ENCODE results near the gene BBX.

The BBX gene

GRCh38 chr3:107522510-107523288, at the start of gene BBX:
TSS of gene BBX (plus strand) at chr3:107522962. CDS start at chr3:107710461, 187,499 bp downstream.
- peak; percentile 90 for DNase-seq (ENCODE audit: low spot score)

GRCh38 chr3:107476462-107476861, 46.3 kb upstream of the BBX start:
- no peak for DNase-seq (ENCODE audit: low spot score)

GRCh38 chr3:107487490-107487889, 35.3 kb upstream of the BBX start:
- no peak for DNase-seq (ENCODE audit: low spot score)

- DNase-seq (ENCODE audit: low spot score), result no peak
Measured at GRCh38 chr3:107488942-107489341, 33.8 kb upstream of the BBX start.

GRCh38 chr3:107493134-107493533, 29.6 kb upstream of the BBX start:
- no peak for DNase-seq (ENCODE audit: low spot score)

- DNase-seq (ENCODE audit: low spot score), result no peak
Measured at GRCh38 chr3:107496855-107497254, 25.9 kb upstream of the BBX start.

GRCh38 chr3:107498646-107499045, 24.1 kb upstream of the BBX start:
- no peak for DNase-seq (ENCODE audit: low spot score)

GRCh38 chr3:107506458-107506857, 16.3 kb upstream of the BBX start:
- no peak for DNase-seq (ENCODE audit: low spot score)

GRCh38 chr3:107508331-107508730, 14.4 kb upstream of the BBX start:
- no peak for DNase-seq (ENCODE audit: low spot score)

GRCh38 chr3:107512108-107512507, 10.7 kb upstream of the BBX start:
- DNase-seq (ENCODE audit: low spot score), result no peak

GRCh38 chr3:107514453-107514852, 8.3 kb upstream of the BBX start:
- DNase-seq (ENCODE audit: low spot score), result no peak

GRCh38 chr3:107516475-107516874, 6.3 kb upstream of the BBX start:
- DNase-seq (ENCODE audit: low spot score), result no peak

GRCh38 chr3:107520535-107520934, 2.2 kb upstream of the BBX start:
- no peak for DNase-seq (ENCODE audit: low spot score)

- no peak for DNase-seq (ENCODE audit: low spot score)
Measured at GRCh38 chr3:107521469-107522059, 1.2 kb upstream of the BBX start.

GRCh38 chr3:107523289-107523538, 452 bp downstream of the BBX start:
- no peak for DNase-seq (ENCODE audit: low spot score)

- DNase-seq (ENCODE audit: low spot score), result peak; percentile 47
Measured at GRCh38 chr3:107523539-107524325, 970 bp downstream of the BBX start.

GRCh38 chr3:107524326-107524840, 1.6 kb downstream of the BBX start:
- peak; percentile 23 for DNase-seq (ENCODE audit: low spot score)

GRCh38 chr3:107524841-107525643, 2.3 kb downstream of the BBX start:
- DNase-seq (ENCODE audit: low spot score), result peak; percentile 52

GRCh38 chr3:107525644-107526305, 3.0 kb downstream of the BBX start:
- peak; percentile 5 for DNase-seq (ENCODE audit: low spot score)

GRCh38 chr3:107531917-107532469, 9.2 kb downstream of the BBX start:
- no peak for DNase-seq (ENCODE audit: low spot score)

GRCh38 chr3:107540857-107541256, 18.1 kb downstream of the BBX start:
- no peak for DNase-seq (ENCODE audit: low spot score)
